Measurements from ENCODE around the gene ZNF292. TPM values are rescaled to one million over a fixed set of nuclear protein-coding genes. Genes with fewer than 3 reads are reported as not detected.

The ZNF292 gene
- total RNA-seq, 1 donor from 2014 or later = 35.8 TPM

- DNase-seq (ENCODE audit: low read depth) = no peak
- Histone ChIP-seq H3K4me3 (ENCODE audit: low read depth, low read length) (no peak overlapping the region), H3K36me3 (ENCODE audit: control insufficient read depth, insufficient read depth, low read length) (no peaks in the 10 kb centered on the region), H3K27me3 (ENCODE audit: control insufficient read depth, insufficient read depth, low read length) (no peaks in the 10 kb centered on the region)
- TF ChIP-seq CTCF (IDR thresholded peaks at IDR 0.05; ENCODE audit: insufficient read depth, low read length, poor library complexity, severe bottlenecking) = no peak
Observed at GRCh38 chr6:87241304-87241703, 85.9 kb downstream of the ZNF292 start.

GRCh38 chr6:87242311-87242710, 86.9 kb downstream of the ZNF292 start:
- no peaks in the 10 kb centered on the region for H3K36me3 ChIP-seq (ENCODE audit: control insufficient read depth, insufficient read depth, low read length)
- H3K27me3 ChIP-seq (ENCODE audit: control insufficient read depth, insufficient read depth, low read length) = no peaks in the 10 kb centered on the region
- no peak overlapping the region for H3K4me3 ChIP-seq (ENCODE audit: low read depth, low read length)
- no peak for DNase-seq (ENCODE audit: low read depth)
- no peak for TF ChIP-seq CTCF (IDR thresholded peaks at IDR 0.05; ENCODE audit: insufficient read depth, low read length, poor library complexity, severe bottlenecking)

GRCh38 chr6:87243812-87244211, 88.4 kb downstream of the ZNF292 start:
- H3K27me3 ChIP-seq (ENCODE audit: control insufficient read depth, insufficient read depth, low read length) = no peaks in the 10 kb centered on the region

GRCh38 chr6:87244380-87244779, 89.0 kb downstream of the ZNF292 start:
- Histone ChIP-seq H3K4me3 (ENCODE audit: low read depth, low read length) (no peak overlapping the region), H3K27me3 (ENCODE audit: control insufficient read depth, insufficient read depth, low read length) (no peaks in the 10 kb centered on the region), H3K36me3 (ENCODE audit: control insufficient read depth, insufficient read depth, low read length) (no peaks in the 10 kb centered on the region)
- DNase-seq (ENCODE audit: low read depth) = no peak
- no peak for TF ChIP-seq CTCF (IDR thresholded peaks at IDR 0.05; ENCODE audit: insufficient read depth, low read length, poor library complexity, severe bottlenecking)

More at GRCh38 chr6:87243812-87244211, 88.4 kb downstream of the ZNF292 start:
- TF ChIP-seq CTCF (IDR thresholded peaks at IDR 0.05; ENCODE audit: insufficient read depth, low read length, poor library complexity, severe bottlenecking) = no peak
- H3K36me3 ChIP-seq (ENCODE audit: control insufficient read depth, insufficient read depth, low read length) = no peaks in the 10 kb centered on the region
- H3K4me3 ChIP-seq (ENCODE audit: low read depth, low read length) = no peak overlapping the region
- no peak for DNase-seq (ENCODE audit: low read depth)

- DNase-seq (ENCODE audit: low read depth) = no peak
Observed at GRCh38 chr6:87250019-87250418, 94.7 kb downstream of the ZNF292 start.

More at GRCh38 chr6:87250019-87250418, 94.7 kb downstream of the ZNF292 start:
- Histone ChIP-seq H3K36me3 (ENCODE audit: control insufficient read depth, insufficient read depth, low read length) (no peaks in the 10 kb centered on the region), H3K4me3 (ENCODE audit: low read depth, low read length) (no peak overlapping the region), H3K27me3 (ENCODE audit: control insufficient read depth, insufficient read depth, low read length) (no peaks in the 10 kb centered on the region)
- TF ChIP-seq CTCF (IDR thresholded peaks at IDR 0.05; ENCODE audit: insufficient read depth, low read length, poor library complexity, severe bottlenecking) = no peak

Measured in kidney epithelial cell (primary cell).